HL-60/S4 treated with retinoic acid at 250 ng/mL for 4 days and 3 days (cell line): ENCODE results near the gene IFT57.
"Not testable (repeated sequence)": the region's sequence is repeated elsewhere in the genome, so short reads cannot be mapped to it uniquely, and the experiment has no call there.

Source experiments
- in situ Hi-C: fragments of 300-500 bp; cut with MboI; formaldehyde crosslinking; loops from 2 replicates; pipeline ENCODE4 v1.7.0; 2022; ENCODE audit warnings: low sequenced_read_pairs

Gene IFT57

DNA sequence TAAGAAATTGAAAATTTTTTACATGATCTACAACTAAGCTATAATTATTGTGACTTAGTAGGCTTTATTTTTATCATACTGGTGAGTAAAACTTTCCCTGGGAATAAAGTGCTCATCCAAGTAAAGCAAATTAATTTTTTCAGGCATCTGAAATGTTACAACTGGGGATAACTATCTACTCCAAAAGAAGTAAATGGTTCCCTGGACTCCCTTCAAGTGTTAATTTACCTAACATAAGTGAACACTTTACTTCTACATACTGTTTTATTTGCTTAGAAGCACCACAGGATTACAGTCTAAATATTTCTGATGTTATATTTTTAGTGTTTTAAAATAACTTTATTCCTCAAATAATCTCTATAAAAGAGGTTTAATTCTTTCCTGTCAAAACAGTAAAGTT, 57.8 kb downstream of the IFT57 start:
- in situ Hi-C loops: no loop called here

DNA sequence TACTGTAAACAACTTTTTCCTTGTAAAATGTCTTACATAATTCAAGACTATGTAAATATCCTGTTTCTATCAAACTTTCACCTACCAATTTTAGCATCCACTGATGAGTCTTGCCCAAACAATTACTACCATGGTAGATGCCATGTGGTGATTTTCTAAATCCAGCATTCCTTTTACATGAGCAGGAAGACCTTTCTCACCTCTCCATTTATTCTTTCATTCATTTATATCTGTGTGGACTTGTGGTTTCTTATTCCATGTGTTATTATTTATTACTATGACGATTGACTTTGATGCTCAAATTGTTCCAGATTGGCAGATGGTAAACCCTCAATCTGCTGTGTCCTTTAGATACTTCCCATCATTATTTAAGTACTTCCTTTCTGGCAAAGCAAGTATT, 62.4 kb downstream of the IFT57 start:
- in situ Hi-C loops: no loop called here

DNA sequence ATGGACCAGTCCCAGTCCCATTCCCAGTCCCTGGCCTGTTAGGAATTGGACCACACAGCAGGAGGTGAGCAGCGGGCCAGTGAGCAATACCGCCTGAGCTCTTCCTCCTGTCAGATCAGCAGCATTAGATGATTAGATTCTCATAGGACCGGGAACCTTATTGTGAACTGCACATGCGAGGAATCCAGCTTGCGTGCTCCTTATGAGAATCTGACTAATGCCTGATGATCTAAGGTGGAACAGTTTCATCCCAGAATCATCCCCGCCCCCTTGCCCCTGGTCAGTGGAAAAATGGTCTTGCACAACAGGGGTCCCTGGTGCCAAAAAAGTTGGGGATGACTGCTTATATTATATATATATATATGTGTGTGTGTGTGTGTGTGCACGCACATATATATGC, 63.1 kb downstream of the IFT57 start:
- in situ Hi-C loops: no loop called here

DNA sequence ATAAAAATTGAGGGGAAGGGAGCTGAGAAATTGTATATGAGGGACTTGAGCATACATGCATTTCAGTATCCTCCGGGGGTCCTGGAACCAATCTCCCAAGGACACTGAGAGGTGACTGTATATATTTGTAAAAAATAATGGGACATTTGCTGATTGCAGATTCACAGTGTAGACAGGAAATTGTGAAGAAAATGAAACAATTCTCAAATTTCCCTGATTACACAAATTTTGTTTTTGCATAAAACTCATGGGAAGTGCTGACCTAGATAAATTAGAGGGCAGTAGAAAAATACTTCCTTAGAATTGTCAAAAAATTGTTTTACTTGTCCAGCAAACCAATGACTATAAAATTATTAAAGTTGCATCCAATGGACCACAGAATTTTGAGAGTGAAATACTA, 64.0 kb downstream of the IFT57 start:
- in situ Hi-C loops: no loop called here

DNA sequence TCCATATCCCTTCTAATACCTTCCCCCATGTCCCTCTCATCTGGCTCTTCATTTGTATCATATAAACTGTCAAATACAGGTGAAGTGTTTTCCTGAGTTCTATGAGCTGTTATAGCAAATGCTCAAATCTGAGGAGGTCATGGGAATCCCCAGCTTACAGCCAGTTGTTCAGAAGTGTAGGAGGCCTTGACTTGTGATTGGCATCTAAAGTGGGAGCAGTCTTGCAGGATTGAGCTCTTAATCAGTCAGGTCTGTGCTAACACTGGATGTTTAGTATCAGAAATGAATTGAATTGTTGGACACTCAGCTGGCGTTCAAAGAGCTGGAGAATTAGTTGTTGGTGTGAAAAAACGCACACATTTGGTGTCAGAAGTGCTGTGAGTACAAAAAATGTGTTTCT, 65.0 kb downstream of the IFT57 start:
- in situ Hi-C loops: no loop called here

DNA sequence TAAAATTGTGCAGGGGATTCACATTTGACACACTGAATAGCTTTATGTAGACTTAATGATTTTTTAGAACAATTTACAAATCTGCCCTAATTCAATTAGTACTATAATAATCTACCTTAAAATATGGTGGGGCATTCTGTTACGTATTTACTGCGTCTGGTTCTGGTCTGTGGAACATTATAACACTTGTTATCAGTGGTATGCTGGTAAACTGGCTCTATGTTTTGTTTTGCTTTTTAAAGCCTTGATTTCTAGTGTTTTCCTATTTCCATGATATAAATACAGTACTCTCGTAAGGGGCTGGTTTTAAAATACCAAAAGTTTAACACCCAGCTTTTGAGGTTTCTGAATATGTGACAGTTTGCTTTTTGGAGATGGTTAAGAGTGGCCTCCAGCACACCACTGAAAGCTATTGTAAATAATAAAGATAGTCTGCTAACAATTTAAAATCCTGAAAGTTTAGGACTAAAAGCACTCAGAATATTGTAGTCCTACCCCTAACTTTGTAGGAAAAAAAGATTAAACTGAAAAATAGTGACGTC, 65.8 kb downstream of the IFT57 start:
- in situ Hi-C loops: no loop called here

DNA sequence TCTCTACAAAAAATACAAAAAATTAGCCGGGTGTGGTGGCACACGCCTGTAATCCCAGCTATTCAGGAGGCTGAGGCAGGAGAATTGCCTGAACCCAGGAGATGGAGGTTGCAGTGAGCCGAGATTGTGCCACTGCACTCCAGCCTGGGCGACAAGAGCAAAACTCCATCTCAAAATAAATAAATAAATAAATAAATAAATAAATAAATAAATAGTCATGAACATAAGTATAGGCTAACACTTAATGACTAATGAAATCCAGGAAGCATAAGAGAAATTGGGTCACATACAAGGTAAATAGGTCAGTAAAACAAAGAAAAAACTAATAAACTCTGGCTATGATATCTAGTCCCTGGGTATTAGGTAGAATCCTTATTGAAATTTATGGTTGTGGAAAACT, 66.6 kb downstream of the IFT57 start:
- in situ Hi-C loops: not testable (repeated sequence)

DNA sequence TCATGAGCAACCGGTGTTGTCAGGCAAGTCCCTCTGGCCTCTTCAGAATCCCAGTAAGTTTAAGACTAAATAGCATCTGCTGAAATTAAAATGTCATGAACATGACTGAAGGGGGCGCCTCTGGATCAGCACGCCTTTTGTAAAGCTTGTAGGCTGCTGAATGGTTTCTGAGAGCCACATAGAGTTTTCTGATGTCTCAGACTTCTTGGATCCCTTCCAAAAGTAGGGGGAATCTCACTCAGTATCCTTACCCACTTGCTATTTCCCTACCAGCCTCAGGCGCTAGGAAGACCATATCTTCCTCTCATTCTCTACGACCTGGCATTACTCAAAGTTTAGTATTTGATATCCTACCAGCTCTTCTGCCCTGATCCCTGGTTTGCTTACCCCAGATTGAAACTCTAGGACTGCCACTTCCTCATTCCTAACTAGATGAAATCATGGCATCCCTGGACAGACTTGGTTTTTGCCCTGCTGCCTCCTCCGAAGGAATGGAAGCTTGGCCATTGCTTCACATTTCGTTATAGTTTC, 68.7 kb downstream of the IFT57 start:
- in situ Hi-C loops: no loop called here

DNA sequence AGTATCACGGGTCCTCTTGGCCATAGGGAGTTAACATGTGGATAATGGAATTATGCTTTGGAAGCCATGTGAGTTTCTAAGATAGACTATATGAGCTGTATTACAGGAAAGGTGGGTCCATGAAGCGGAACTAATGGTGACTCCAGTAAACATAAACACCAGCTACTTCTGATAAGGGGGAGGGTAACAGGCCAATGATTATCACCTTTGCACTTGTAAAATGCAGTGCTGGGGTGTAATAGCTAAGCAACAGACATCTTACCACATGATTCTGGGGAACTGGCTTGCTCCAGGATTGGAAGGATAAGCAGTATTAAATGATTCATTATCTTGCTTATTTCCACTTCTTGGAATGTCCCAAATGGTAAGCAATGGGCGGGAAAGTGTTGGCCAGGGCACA, 70.0 kb downstream of the IFT57 start:
- in situ Hi-C loops: no loop called here

DNA sequence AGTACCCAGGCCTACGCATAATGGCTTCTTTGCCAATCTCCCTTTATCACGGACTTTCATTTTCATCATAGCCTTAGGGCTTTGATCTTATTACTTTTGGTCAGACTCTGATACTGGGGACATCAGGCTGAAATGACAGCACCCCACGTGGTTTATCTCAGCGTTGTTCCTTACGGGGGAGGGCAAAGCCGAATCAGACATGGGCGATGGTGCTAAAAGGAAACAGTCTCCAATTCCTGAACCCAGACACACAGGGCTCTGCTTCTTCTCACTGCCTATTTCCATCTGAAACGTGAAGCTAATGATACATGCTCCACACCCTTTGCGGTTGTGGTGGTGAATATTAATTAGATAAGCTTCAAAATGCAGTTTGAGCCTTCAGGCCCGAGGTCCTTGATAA, 72.0 kb downstream of the IFT57 start:
- in situ Hi-C loops: no loop called here

DNA sequence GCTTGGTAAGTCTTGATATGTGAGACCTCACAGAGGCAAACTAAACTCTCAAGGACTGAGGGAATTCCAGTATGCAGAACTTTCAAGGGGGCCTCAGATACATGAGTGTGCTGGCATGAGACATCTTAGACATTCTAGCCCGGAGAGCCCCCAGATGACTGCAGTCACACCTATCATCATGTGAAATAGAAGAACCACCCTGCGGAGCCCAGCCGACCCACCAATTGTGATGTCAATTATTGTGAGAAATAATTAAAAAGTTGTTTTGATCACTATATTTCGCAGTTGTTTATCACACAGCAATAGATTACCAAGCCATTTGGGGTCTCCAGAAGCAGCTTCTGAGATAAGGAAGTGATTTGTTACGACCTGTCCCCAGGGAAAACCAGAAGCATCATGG, 76.1 kb downstream of the IFT57 start:
- in situ Hi-C loops: no loop called here

DNA sequence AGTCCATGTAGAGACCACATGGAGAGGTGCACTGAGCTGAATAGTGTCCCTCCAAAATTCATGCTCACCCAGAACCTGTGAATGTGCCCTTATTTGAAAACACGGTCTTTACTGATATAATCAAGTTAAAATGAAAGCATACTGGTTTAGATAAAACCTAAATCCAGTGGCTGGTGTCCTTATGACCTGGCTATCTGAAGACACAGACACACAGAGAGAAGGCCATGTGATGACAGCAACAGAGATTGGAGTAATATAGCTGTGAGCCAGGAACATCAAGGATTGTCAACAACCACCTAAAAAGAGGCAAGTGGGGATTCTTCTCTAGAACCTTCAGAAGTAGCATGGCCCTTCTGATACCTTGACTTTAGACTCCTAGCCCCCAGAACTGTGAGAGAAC, 76.6 kb downstream of the IFT57 start:
- in situ Hi-C loops: no loop called here

DNA sequence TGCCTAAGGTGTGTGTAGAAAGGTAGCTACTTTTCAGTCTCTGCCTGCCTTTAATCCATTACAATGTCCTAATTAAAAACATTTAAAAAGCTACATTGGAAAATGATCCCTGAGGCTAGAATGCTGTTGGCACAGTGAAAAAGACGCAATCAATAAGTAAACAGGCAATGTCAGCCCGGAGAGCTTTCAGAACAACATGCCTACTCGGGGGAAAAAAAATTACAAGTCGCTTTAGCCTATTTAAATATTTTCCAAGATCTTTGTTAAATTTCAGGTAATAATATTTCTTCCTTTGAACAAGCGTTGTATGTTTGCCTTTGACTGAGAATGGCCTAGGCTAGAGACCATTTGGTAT, 84.8 kb downstream of the IFT57 start:
- in situ Hi-C loops: no loop called here

DNA sequence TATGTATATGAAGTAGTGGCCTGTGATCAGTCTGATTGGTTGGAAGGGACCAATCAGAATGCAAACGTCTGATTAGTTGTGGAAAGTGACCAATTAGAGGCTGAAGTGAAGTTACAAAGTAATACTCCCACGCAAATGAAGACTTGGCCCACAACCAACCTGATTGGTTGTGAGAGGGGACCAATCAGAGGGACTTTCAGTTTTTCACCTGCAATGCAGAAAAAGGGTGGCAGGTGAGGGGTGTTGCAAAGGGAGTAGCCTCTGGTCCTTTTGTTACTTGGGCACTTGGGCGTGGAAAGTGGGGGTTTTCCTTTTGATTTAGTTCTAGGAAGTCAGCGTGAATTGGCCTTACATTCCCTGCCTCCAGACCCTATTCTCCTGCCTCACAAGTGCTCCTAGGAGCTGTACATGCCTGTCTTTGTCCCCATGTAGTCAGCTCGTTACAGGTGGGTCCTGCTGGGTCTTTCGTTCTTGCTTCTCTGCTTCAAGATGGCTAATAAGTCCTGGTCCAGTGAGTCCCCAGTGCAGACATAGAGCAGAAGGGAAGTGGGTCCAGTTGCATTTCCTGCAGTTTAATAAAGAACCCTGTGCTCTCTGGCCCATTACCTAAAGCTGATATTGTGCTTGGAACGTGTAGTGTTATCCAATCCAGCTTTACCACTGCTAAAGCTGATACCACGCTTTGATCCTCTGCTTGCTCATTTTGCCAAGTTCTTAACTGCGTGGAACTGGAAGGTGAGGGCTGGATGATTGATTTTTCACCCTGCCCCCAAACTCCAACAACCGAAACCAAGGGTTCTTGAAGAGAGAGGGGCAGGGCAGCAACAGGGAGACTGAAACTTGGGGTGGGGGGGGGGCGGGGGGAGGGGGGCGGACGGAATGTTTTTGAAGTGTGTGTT, 85.4 kb downstream of the IFT57 start:
- in situ Hi-C loops: no loop called here

DNA sequence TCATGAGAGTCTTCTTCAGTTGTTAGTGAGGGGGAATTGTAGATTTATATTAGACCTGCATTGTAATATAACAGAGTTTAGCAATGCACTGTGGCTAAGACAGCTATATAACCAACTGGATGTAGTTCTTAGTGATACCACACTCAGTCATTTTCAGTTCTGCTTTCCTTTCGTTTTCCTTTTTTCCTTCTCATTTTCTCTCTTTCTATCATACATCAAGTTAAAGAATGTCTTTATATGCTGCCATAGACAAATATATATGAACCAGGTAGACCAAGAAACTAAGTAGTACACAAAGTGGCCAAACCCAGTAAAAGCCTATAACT, 87.7 kb downstream of the IFT57 start:
- in situ Hi-C loops: no loop called here

DNA sequence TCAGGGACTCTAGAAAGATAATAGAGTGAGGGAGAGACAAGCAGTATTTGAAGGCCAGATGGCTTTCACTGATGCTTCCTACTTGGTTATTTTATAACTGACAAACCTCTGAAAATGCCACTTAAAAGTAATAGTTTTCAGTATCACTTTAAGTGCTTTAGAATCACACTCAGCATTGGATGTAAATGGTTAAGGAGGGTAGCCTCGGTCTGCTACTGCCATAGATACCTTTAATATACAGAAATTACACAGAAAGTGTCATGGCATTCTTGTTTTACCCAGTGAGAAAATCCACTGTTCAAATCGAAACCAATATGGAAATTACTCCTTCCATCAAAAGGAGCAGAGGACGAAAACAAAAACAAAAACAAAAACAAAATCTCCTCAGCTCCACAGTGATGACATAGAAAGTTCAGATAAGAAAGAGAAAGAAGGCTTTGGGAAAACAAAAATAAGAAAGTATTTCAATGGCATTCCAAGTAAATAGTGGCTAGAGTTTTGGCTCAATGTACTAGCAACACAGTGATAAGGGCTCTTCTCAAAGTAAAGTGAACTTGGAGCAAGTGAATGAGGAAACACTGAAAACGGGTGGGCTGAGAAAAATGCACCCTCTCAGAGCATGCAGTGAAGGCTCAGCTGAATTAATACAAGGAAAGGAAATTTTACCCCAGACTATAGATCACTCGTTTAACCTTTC, 88.2 kb downstream of the IFT57 start:
- in situ Hi-C loops: no loop called here

DNA sequence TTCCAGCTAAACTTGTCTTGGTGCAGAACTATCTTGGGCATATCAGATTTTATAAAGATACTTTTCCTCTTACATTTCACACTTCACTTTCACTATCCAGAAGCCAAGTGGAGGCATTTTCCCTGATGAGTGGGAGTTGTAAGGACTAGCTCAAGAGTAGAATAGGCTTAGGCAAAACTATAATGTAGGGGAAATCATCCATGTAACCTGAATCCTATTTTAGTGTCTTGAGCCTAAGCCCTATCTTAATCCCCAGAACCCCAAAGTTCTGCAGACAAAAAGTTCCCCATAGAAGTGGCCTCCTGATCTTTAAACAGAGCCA, 89.2 kb downstream of the IFT57 start:
- in situ Hi-C loops: no loop called here

DNA sequence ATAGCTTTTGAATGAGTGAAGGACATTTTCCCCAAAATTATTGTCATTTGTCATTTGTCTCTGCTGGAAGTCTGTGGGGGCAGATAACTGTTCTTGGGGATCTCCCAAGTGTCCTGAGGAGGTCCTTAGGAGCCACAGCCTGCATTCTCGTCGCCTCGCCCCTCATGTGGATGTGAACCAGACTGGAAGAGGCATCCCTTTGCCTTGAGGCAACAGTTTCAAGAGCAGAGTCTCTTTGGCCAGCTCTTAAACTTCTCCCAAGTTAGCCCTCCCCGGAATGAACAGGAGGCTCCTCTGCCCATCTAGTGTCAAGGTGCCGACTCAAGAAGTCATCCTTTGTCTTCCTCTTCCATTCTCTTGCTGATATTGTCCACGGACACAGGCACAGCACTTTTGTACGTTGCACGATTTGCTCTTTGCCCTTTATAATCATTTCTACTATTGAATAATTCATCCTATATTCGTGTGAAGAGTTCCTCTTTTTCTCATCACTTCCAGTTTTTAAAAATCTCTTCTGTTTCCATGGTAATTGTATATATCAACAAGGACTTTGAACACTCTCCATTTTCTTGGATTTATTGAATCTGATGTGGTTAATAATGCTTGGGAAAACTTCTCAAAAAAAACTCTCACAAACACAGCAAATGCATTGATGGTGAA, 90.6 kb downstream of the IFT57 start:
- in situ Hi-C loops: no loop called here

DNA sequence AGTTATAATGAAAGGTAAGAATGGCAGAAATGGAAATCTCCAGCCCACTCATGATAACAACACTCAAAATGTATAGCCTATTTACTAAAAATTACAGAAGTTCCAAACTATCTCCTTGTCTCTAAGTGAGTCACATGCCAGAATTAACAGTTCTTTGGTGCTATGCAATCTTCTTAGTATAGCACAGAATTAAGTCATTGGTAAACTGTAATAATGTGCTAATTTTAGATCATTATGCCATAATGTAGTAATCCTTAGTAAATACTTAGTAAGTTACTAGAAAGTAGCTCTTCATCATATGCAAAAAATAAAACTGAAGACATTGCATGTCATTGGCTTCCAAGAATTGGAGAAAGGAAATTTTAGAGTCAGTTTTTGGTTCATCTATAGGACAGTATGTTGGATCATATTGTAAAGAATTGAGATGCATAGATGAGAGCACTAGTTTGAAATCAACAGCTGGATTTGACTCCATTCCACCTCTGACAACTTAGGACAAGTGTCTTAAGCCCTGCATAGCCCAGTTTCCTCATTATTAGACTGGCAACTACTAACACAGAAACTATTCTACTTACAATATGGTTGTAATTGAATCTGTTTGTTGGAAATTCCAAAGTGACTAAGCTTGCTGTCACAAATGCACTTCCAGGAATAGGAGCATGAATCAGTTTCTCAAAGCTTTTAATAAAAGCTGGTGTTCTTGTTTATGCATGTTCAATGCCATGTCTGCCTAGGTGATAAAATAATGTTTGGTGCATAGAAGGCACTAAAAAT, 91.3 kb downstream of the IFT57 start:
- in situ Hi-C loops: no loop called here

DNA sequence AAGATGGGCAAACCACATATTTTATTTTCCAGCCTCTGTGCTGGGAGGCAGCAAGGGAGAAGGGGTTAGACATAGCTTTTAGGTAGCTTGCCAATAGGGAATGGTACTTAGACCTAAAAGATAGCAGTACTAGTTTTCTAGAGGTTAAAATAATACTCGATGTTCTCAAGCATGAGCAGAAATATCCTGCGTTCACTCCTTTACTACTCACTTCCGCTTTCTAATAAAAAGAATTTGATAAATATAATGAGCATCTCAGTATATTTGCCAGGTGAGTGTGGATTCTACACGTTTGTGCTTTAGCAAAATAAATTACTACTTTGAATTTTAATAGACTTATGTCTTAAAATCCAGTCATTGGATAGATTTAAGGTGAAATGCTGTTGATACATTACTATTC, 92.0 kb downstream of the IFT57 start:
- in situ Hi-C loops: no loop called here
